Hepatocyte (in vitro differentiated cells): ENCODE measurements around the gene MEF2C.

Experiments
- EZH2 ChIP-seq: fragments of 200-600 bp; sonication (generic); IDR thresholded peaks from 2 replicates; pipeline ENCODE4 v1.6.1; 2016; ENCODE audit warnings: antibody characterized with exemption, mild to moderate bottlenecking, borderline replicate concordance
- TF ChIP-seq, protein P1 (sequence below): fragments of 200-600 bp; sonication (generic); IDR thresholded peaks from 2 replicates; pipeline ENCODE4 v1.5.1; 2016; ENCODE audit warnings: antibody characterized with exemption, mild to moderate bottlenecking; ENCODE audit not compliant: poor library complexity

DNA sequence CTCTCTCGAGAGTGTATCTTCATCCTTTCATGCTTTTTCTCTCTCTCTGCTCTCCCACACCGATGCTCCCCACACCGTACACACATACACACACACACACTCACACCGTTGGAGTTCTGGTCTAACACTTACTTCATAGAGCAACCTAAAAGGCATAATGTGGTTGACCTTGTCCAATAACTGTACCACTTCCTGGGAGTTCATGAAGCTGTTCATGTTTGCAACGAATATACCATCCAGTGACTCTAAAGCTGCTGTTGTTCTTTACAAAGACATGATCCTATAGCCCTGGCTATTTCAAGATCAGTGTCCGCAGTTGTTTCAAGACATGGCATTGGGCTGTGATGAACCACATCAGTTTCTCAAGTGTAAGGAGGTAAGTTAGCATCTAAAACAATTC lies 10.0 kb downstream of the MEF2C start:
- TF ChIP-seq, protein P1, sequence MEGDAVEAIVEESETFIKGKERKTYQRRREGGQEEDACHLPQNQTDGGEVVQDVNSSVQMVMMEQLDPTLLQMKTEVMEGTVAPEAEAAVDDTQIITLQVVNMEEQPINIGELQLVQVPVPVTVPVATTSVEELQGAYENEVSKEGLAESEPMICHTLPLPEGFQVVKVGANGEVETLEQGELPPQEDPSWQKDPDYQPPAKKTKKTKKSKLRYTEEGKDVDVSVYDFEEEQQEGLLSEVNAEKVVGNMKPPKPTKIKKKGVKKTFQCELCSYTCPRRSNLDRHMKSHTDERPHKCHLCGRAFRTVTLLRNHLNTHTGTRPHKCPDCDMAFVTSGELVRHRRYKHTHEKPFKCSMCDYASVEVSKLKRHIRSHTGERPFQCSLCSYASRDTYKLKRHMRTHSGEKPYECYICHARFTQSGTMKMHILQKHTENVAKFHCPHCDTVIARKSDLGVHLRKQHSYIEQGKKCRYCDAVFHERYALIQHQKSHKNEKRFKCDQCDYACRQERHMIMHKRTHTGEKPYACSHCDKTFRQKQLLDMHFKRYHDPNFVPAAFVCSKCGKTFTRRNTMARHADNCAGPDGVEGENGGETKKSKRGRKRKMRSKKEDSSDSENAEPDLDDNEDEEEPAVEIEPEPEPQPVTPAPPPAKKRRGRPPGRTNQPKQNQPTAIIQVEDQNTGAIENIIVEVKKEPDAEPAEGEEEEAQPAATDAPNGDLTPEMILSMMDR = no peak
- TF ChIP-seq EZH2 = no peak
